Erythroblast (primary cell): ENCODE measurements around the gene SYT3.

Experiments
- GATA1 ChIP-seq: IDR thresholded peaks from 2 replicates; pipeline ENCODE4 v1.6.1; 2011; ENCODE audit warnings: low read depth, mild to moderate bottlenecking, control low read depth, low read length, moderate library complexity
- POLR2A ChIP-seq: IDR thresholded peaks from 2 replicates; pipeline ENCODE4 v1.6.1; 2011; ENCODE audit warnings: mild to moderate bottlenecking, low read length

- no peak for TF ChIP-seq POLR2A
- no peak for TF ChIP-seq GATA1
Observed at GRCh38 chr19:50624949-50625600, 14.6 kb downstream of the SYT3 start.
